Astrocyte (in vitro differentiated cells and primary cell): ENCODE results near the gene ADAM19. TPM values are rescaled to one million over a fixed set of nuclear protein-coding genes. Genes with fewer than 3 reads are reported as not detected.

ENCODE experiments used
- DNase-seq: peaks from one replicate; pipeline ENCODE4 v3.0.0-alpha.2; 2010; ENCODE audit warnings: low read depth
- FAIRE-seq: peaks from 2 replicates; lab custom pipeline; 2011; peaks lifted over from hg19 to GRCh38; lab: Jason Lieb, UNC
- H2AFZ ChIP-seq: 2 replicates; pipeline ENCODE4 v1.6.0; 2012; ENCODE audit warnings: low read depth, low read length, inconsistent platforms
- H3K27ac ChIP-seq: 2 replicates; pipeline ENCODE4 v1.5.1; 2011; ENCODE audit warnings: low read depth, low read length, inconsistent platforms
- H3K27me3 ChIP-seq: 2 replicates; pipeline ENCODE4 v1.6.0; 2011; ENCODE audit warnings: low read length, inconsistent platforms; ENCODE audit not compliant: insufficient read depth
- H3K36me3 ChIP-seq: 2 replicates; pipeline ENCODE4 v1.5.1; 2011; ENCODE audit warnings: low read length, inconsistent platforms; ENCODE audit not compliant: insufficient read depth
- H3K4me1 ChIP-seq: 2 replicates; pipeline ENCODE4 v1.5.1; 2011; ENCODE audit warnings: low read length, inconsistent platforms; ENCODE audit not compliant: insufficient read depth
- H3K4me2 ChIP-seq: 2 replicates; pipeline ENCODE4 v1.6.0; 2012; ENCODE audit warnings: low read length, inconsistent platforms
- H3K4me3 ChIP-seq: 2 replicates; pipeline ENCODE4 v1.5.1; 2011; ENCODE audit warnings: low read depth, mild to moderate bottlenecking, low read length, inconsistent platforms; ENCODE audit not compliant: insufficient read depth
- H3K79me2 ChIP-seq: 2 replicates; pipeline ENCODE4 v1.6.0; 2012; ENCODE audit warnings: mild to moderate bottlenecking, low read length, inconsistent platforms; ENCODE audit not compliant: insufficient read depth
- H3K9ac ChIP-seq: 2 replicates; pipeline ENCODE4 v1.6.0; 2012; ENCODE audit warnings: mild to moderate bottlenecking, low read length, inconsistent platforms
- H3K9me3 ChIP-seq: 2 replicates; pipeline ENCODE4 v1.5.1; 2012; ENCODE audit warnings: low read depth, mild to moderate bottlenecking, low read length, inconsistent platforms; ENCODE audit not compliant: insufficient read depth
- H4K20me1 ChIP-seq: 2 replicates; pipeline ENCODE4 v1.6.0; 2012; ENCODE audit warnings: low read length, inconsistent platforms; ENCODE audit not compliant: insufficient read depth
- H3K27ac Mint-ChIP-seq: one replicate; pipeline ENCODE4 v1.8.0; 2021; ENCODE audit warnings: mild to moderate bottlenecking, mixed read lengths; ENCODE audit not compliant: unreplicated experiment
- H3K27me3 Mint-ChIP-seq: one replicate; pipeline ENCODE4 v1.8.0; 2021; ENCODE audit warnings: low read depth, mixed read lengths; ENCODE audit not compliant: unreplicated experiment
- H3K36me3 Mint-ChIP-seq: one replicate; pipeline ENCODE4 v1.8.0; 2021; ENCODE audit warnings: low read depth, mixed read lengths; ENCODE audit not compliant: unreplicated experiment
- H3K4me1 Mint-ChIP-seq: one replicate; pipeline ENCODE4 v1.8.0; 2021; ENCODE audit warnings: low read depth, mixed read lengths; ENCODE audit not compliant: unreplicated experiment
- H3K4me3 Mint-ChIP-seq: one replicate; pipeline ENCODE4 v1.8.0; 2021; ENCODE audit warnings: mild to moderate bottlenecking, moderate library complexity, mixed read lengths; ENCODE audit not compliant: unreplicated experiment
- H3K9me3 Mint-ChIP-seq: one replicate; pipeline ENCODE4 v1.8.0; 2021; ENCODE audit warnings: mild to moderate bottlenecking, mixed read lengths; ENCODE audit not compliant: unreplicated experiment
- CTCF ChIP-seq: IDR thresholded peaks from 2 replicates; pipeline ENCODE4 v1.5.1; 2011; ENCODE audit warnings: low read depth, mild to moderate bottlenecking, inconsistent platforms, low read length, moderate library complexity; ENCODE audit not compliant: insufficient read depth
- EZH2 ChIP-seq: IDR thresholded peaks from 2 replicates; pipeline ENCODE4 v1.6.1; 2012; ENCODE audit warnings: mild to moderate bottlenecking, low read length, inconsistent platforms; ENCODE audit not compliant: insufficient read depth
- total RNA-seq: library from RNA; stranded (reverse); gene quantifications from 2 replicates; pipeline ENCODE4 v1.2.1, GENCODE V29; 2021

Gene ADAM19
- total RNA-seq, 1 donor from 2014 or later: 316 TPM

DNA sequence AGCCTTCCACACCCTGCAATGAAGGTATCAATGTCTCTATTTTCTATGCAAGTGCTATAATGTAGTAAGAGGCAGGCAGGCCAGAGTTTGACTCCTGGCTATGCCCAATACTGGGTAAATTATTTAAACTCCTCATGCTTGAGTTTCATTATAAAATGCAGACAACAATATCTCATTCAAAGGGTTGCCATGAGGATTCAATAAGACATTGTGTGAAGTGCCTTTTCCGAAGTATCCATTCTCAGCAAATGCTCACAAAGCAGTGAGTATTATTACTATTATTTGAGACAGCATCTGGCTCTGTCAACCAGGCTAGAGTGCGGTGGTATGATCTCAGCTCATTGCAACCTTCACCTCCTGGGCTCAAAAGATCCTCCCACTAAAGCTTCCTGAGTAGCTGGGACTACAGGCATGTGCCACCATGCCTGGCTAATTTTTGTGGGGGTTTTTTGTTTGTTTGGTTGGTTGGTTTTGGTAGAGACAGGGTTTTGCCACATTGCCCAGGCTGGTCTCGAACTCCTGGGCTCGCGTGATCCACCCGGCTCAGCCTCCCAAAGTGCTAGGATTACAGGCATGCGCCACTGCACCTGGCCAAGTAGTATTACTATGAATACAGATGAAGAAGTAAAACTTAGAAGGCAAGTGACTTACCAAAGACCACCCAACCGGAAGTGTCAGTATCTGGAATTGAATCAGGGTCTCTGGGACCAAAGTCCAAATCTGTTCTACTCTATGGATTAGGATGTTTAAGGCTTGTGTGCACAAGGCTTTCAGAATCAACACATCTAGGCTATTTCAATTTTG, 18.8 kb downstream of the ADAM19 start:
- H3K4me3 Mint-ChIP-seq: no peak overlapping the region
- H3K9me3 Mint-ChIP-seq: no peaks in the 10 kb centered on the region
- Histone ChIP-seq H2AFZ (no peak overlapping the region), H3K79me2 (peaks cover 97% of the 10 kb centered on the region), H3K27ac (peak overlapping the region; percentile 90), H3K4me3 (no peak overlapping the region), H3K4me1 (peaks cover 61% of the 10 kb centered on the region), H3K4me2 (peak overlapping the region; percentile 70), H3K27me3 (no peaks in the 10 kb centered on the region), H3K36me3 (peaks cover 61% of the 10 kb centered on the region), H3K9ac (peak overlapping the region; percentile 60), H4K20me1 (peaks cover 74% of the 10 kb centered on the region), H3K9me3 (no peaks in the 10 kb centered on the region)
- H3K36me3 Mint-ChIP-seq: peaks cover 25% of the 10 kb centered on the region
- peak overlapping the region; percentile 69 for H3K27ac Mint-ChIP-seq
- no peak for DNase-seq
- no peak for FAIRE-seq
- TF ChIP-seq EZH2: no peak
- no peak for TF ChIP-seq CTCF
- no peaks in the 10 kb centered on the region for H3K27me3 Mint-ChIP-seq
- H3K4me1 Mint-ChIP-seq: peaks cover 49% of the 10 kb centered on the region

DNA sequence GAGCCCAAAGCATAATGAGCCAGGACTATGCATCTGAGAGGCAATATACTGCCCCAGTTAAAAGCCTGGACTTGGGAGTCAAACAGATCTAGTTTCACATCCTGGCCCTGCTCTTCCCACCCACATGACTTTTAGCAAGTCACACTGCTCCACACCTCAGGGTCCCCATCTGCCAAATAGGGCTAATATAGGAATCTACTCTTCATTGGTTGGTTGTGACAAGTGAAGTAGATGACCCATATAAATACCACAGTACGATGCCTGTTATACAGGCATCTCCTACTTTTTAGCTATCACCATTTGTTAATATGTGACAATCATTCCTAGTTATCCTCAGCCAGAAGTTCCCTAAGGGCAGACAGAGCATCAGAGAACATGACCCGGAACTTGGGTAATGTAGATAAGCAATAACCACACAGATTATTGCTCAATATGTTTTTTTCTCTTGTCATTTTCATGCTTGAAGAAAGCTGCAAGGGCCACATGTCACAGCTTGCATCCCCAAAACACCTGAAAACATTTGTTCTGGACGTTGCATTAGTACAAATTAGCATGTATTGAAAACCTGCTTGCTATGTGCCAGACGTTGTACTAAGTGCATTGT, 20.4 kb downstream of the ADAM19 start:
- no peaks in the 10 kb centered on the region for H3K27me3 Mint-ChIP-seq
- Histone ChIP-seq H3K9me3 (no peaks in the 10 kb centered on the region), H2AFZ (no peak overlapping the region), H3K79me2 (peaks cover 97% of the 10 kb centered on the region), H3K9ac (peak overlapping the region; percentile 22), H3K27ac (peak overlapping the region; percentile 16), H3K4me3 (no peak overlapping the region), H3K4me2 (peak overlapping the region; percentile 16), H4K20me1 (peaks cover 72% of the 10 kb centered on the region), H3K36me3 (peaks cover 54% of the 10 kb centered on the region), H3K27me3 (no peaks in the 10 kb centered on the region), H3K4me1 (peaks cover 56% of the 10 kb centered on the region)
- H3K4me1 Mint-ChIP-seq: peaks cover 48% of the 10 kb centered on the region
- no peak overlapping the region for H3K27ac Mint-ChIP-seq
- H3K36me3 Mint-ChIP-seq: peaks cover 27% of the 10 kb centered on the region
- no peaks in the 10 kb centered on the region for H3K9me3 Mint-ChIP-seq
- H3K4me3 Mint-ChIP-seq: no peak overlapping the region
- DNase-seq (no peak), FAIRE-seq (no peak)
- TF ChIP-seq CTCF (no peak), EZH2 (no peak)
